GM19467 (cell line): ENCODE results near the gene AMBP.
"Not testable (repeated sequence)": the region's sequence is repeated elsewhere in the genome, so short reads cannot be mapped to it uniquely, and the experiment has no call there.

Source experiments
- ATAC-seq: cut with Tn5 transposase; IDR thresholded peaks from one replicate; pipeline ENCODE4 v1.9.1; 2021; ENCODE audit warnings: mild to moderate bottlenecking, moderate library complexity; ENCODE audit not compliant: unreplicated experiment

The AMBP gene

GRCh38 chr9:114054191-114054690, 23.9 kb downstream of the AMBP start:
- no peak for ATAC-seq

GRCh38 chr9:114053246-114054005, 24.7 kb downstream of the AMBP start:
- no peak for ATAC-seq

GRCh38 chr9:114051706-114052105, 26.4 kb downstream of the AMBP start:
- no peak for ATAC-seq

GRCh38 chr9:114051281-114051680, 26.8 kb downstream of the AMBP start:
- ATAC-seq: no peak

DNA sequence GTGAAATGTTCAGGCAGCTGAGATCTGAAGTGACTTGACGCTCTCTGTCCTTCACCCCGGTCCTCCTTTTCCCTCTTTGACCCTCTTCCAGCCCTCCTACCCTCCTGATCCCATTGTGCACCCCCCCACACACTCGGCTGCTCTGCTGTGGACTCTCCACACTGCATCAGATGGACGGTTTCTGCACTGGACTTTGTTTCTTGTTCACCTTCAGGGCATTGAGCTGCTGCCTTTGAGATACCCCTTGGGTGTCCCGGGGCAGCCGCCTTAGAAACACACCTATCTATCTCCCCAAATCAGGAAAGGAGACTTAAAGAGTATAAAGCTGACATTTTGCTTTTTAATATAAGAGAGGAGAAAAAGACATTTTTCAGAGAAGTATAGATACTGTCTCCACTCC, 27.5 kb downstream of the AMBP start:
- no peak for ATAC-seq

- no peak for ATAC-seq
Observed at GRCh38 chr9:114050226-114050568, 27.9 kb downstream of the AMBP start.

- no peak for ATAC-seq
Observed at GRCh38 chr9:114049441-114050225, 28.5 kb downstream of the AMBP start.

GRCh38 chr9:114048533-114049415, 29.3 kb downstream of the AMBP start:
- no peak for ATAC-seq

- no peak for ATAC-seq
Observed at GRCh38 chr9:114047717-114048116, 30.4 kb downstream of the AMBP start.

DNA sequence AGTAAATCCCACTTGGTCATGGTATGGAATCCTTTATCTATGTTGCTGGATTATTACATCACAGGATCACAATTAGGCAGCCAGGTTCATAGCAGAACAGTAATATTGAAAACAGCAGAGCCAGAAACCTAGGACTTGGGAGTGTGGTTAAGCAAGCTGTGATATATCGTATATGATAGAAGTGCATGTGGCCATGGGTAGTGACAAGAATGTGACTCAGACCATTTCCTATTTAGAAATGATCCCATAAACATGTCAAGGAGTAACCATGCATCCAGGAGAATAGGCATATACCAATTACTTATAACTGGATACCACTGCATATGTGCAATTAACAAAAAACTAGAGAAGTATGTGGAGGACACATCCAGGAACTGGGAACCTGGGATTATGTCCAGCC, 31.2 kb downstream of the AMBP start:
- ATAC-seq: no peak

DNA sequence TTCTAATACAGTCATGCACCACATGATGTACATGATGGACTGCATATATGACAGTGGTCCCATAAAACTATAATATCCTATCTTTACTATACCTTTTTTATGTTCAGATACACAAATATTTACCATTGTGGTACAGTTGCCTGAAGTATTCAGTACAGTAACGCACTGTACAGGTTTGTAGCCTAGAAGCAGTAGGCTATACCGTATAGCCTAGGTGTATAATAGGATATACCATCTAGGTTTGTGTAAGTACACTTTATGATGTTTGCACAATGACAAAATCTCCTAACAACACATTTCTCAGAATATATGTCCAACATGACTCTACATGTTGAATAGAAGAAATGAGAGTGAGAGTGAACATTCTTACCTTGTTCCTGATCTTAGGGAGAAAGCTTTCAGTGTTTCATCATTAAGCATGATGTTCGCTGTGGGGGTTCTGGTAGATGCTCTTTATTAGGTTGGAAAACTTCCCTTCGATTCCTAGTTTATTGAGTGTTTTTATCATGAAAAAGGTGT, 31.8 kb downstream of the AMBP start:
- ATAC-seq: no peak

GRCh38 chr9:114043660-114044059, 34.4 kb downstream of the AMBP start:
- not testable (repeated sequence) for ATAC-seq

DNA sequence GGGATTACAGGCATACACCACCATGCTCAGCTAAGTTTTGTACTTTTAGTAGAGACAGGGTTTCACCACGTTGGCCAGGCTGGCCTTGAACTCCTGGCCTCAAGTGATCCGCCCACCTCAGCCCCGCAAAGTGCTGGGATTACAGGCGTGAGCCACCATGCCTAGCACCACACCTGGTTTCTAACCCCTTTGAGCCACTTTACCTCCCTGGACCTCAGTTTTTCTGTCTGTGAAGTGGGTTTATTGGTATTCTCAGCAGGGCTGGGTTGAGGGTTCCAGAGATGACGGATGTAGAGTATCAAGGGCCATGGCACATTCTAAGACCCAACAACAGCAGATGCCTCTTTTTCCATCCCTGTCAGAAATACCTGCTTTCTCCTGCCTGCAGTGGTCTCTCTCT, 38.6 kb downstream of the AMBP start:
- no peak for ATAC-seq

DNA sequence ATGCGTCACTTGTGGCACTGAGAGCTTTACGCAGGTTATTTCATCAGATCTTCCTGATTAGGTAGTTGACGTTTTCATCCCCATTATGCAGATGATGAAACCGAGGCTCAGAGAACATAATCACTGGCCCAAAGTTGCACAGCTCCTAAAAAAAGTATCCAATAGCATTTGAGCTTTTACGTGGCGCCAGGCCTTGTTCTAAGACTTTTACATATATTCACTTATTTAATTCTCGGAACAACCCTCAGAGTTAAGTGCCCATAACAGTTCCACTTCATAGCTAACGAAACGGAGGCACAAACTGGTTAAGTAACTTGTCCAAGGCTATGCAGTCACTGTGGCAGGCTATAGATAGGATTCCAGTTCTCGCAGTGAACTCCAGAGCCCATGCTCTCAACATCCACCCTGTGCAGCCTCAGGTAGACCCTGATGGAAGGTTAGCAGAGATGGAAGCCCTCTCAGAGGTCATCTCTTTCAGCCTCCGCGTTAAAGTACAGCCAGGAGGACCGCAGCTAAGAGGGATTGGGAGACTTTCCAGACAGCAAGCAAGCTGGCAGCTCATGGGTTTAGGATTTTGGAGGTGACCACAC, 39.3 kb downstream of the AMBP start:
- no peak for ATAC-seq

GRCh38 chr9:114037961-114038723, 40.0 kb downstream of the AMBP start:
- ATAC-seq: no peak

- ATAC-seq: no peak
Observed at GRCh38 chr9:114037249-114037648, 40.9 kb downstream of the AMBP start.

- ATAC-seq: no peak
Observed at GRCh38 chr9:114035845-114036801, 42.0 kb downstream of the AMBP start.

GRCh38 chr9:114035221-114035844, 42.8 kb downstream of the AMBP start:
- ATAC-seq: no peak
